Activated CD4-positive, alpha-beta T cell treated with anti-CD3 and anti-CD28 coated beads, Interleukin-2, Interleukin-4, amounts not matched to agents 100 ng/mL and 50 ng/mL, durations not matched to agents 16 hours and 8 hours (primary cell): ENCODE measurements around the gene CSAG1.
"Not testable (repeated sequence)": the region's sequence is repeated elsewhere in the genome, so short reads cannot be mapped to it uniquely, and the experiment has no call there.

Experiments used
- DNase-seq: peaks from one replicate; pipeline ENCODE4 v3.0.0-alpha.2; 2020; ENCODE audit warnings: low spot score

The CSAG1 gene

DNA sequence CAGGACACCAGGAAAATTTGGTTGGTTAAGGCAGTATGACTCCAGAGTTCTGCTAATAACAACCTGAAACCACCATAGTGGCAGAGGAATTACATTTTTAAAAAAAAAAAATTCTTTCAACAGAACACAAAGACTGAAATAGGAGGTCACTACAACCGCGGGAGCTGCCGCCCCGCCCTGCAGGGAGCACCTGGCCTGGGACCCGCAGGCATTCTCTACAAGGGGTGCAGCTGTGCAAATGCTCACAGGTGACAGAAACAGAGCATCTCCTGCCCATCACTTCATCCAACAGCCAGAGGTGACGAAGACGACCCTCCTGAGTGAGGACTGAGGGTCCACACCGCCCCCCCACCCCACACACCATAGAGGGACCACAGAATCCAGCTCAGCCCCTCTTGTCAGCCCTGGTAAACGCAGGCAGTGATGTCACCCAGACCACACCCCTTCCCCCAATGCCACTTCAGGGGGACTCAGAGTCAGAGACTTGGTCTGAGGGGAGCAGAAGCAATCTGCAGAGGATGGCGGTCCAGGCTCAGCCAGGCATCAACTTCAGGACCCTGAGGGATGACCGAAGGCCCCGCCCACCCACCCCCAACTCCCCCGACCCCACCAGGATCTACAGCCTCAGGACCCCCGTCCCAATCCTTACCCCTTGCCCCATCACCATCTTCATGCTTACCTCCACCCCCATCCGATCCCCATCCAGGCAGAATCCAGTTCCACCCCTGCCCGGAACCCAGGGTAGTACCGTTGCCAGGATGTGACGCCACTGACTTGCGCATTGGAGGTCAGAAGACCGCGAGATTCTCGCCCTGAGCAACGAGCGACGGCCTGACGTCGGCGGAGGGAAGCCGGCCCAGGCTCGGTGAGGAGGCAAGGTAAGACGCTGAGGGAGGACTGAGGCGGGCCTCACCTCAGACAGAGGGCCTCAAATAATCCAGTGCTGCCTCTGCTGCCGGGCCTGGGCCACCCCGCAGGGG lies 35.3 kb downstream of the CSAG1 start, which contains the start of gene MAGEA3:
MAGEA3 (plus strand) TSS at position 843 of the 980 bp plus-strand sequence. CDS start 2,039 bp downstream, outside the sequence.
- DNase-seq, result not testable (repeated sequence)

DNA sequence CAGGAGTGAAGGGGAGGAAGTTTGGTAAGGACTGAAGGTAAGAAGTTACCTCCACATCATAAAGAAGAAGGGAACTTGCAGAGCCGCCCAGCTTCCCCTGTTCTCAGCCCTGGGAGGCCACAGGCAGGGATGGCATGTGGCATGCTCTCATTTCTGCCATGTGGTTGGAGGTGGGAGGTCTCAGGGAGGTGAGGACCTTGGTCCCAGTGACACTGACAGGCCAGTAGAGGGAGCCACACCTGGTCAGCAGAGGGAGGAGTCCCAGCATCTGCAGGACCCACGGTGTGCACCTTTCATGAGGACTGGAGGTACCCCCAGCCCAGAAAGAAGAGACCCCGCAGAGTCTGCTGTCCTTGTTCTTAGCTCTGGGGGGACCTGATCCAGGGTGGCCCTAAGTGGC lies 52.5 kb downstream of the CSAG1 start:
- not testable (repeated sequence) for DNase-seq
